ENCODE results near the gene PGA3.
"Not testable (repeated sequence)": the region's sequence is repeated elsewhere in the genome, so short reads cannot be mapped to it uniquely, and the experiment has no call there.

The PGA3 gene

DNA sequence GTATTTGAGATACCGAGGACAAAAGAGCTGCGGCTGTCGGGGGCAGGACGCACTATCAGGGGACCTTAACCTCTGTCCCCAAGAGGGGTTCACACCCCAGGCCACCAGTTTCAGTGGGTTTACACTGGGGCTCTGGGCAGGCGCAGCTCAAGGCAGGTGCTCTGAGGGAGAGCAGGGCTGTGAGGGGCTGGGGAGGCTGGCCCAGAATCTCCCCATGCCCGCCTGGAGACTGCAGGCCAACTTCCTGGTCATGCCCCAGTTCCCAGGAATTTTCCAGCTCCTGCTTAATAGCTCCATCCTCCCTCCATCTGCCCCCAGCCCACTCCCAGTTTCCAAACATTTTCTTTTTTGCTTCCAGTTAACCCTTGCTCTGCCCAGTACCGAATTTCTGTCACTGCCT is 7.6 kb upstream of the PGA3 start:
- peak in 1 of 42 donors; percentile 37 for DNase-seq
- intact Hi-C loops (cut with DNase I): no loop called here

DNA sequence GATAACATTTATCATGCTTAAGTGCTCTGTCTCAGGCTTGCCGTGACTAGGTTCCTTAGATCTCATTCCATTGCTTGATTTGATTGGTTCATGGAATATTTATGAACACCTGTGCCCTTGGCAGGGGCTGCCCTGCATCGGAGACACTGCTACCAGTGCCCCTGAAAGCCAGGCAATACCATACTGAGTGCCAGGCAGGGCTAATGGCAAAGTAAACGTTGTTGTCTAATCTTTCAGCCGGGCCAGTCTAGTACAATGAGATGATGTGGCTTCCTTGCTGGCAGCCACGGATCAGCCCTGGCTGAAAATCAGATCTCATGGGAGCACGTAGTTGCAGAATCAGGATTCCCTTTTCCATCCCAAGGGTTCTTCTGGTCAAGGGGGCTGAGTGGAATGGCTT is 5.0 kb upstream of the PGA3 start:
- intact Hi-C loops (cut with DNase I): no loop called here
- DNase-seq: peak in 1 of 42 donors; percentile 2

DNA sequence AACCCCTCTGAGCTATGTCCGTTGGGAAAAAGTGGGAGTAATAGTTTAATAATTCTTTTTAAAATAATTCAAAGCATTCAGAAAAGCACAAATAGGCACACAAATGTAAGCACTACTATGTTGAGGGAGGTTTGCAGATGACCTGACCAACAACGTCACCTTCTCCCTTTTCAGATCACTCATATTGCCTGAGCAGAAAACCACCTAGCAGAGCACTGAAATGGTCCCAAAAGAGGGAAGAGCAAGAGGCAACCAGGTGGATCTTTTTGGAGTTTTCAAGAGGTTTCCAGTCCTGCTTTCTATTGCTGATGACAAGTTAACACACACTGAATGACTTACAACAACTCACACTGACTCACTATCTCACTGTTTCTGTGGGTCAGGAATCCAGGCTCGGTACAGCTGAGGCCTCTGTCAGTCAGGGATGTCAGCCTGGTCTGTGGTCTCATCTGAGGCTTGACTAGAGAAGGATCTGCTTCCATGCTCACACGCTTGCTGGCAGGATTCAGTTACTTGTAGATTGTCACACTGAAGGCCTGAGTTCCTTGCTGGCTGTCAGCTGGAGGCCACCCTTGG is 4.3 kb upstream of the PGA3 start:
- peak in 1 of 42 donors; percentile 3 for DNase-seq
- intact Hi-C loops (cut with DNase I): no loop called here

DNA sequence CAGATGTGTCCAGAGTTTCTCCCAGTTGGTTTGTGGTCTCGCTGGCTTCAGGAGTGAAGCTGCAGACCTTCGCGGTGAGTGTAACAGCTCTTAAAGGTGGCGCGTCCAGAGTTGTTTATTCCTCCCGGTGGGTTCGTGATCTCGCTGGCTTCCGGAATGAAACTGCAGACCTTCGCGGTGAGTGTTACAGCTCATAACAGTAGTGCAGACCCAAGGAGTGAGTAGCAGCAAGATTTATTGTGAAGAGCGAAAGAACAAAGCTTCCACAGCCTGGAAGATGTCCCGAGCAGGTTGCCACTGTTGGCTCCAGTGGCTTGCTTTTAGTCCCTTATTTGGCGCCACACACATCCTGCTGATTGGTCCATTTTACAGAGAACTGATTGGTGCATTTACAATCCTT is 1.8 kb upstream of the PGA3 start:
- intact Hi-C loops (cut with DNase I): no loop called here
- no peak for DNase-seq

DNA sequence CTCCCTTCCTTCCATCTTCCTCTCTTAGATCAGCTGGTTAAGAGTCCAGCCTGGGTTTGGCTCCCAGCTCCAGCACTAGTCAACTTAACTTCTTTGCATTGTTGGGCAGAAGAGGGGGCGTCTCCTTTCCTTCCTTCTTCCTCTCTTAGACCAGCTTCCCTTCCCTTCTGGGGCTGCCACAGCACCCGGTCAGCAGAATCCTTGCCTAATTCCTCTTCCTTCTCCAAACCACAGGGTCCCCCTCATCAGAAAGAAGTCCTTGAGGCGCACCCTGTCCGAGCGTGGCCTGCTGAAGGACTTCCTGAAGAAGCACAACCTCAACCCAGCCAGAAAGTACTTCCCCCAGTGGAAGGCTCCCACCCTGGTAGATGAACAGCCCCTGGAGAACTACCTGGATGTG is 558 bp downstream of the PGA3 start:
- intact Hi-C loops (cut with DNase I); DNase-seq: not testable (repeated sequence)

DNA sequence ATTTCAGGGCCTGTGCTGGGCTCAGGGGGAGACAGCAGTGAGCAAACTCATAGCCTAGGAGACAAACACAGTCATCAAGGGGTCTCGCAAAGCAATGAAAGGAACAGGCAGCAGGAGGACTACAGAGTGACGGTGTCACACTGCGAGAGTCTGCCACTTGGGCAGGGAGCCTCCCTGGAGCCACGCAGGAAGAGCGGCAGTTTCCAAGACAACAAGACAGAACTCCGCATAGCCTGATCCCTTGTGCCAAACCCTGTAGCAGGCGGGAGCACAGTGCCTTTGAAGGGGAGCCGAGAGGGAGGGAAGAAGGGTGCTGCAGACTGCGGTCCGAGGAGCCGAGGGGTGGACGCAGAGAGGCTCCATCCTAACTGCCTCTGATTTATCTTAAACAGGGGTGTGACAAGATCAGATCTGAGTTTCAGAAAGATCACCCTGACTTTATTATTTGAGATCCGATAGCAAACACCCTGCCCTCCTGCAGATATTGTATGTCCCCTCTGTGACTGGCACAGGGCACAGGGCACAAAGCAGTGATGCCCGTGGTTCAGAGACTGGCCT is 1.3 kb downstream of the PGA3 start:
- DNase-seq: peak in 4 of 42 donors; percentile 4 to 13 (median 10)
- intact Hi-C loops (cut with DNase I): not testable (repeated sequence)

DNA sequence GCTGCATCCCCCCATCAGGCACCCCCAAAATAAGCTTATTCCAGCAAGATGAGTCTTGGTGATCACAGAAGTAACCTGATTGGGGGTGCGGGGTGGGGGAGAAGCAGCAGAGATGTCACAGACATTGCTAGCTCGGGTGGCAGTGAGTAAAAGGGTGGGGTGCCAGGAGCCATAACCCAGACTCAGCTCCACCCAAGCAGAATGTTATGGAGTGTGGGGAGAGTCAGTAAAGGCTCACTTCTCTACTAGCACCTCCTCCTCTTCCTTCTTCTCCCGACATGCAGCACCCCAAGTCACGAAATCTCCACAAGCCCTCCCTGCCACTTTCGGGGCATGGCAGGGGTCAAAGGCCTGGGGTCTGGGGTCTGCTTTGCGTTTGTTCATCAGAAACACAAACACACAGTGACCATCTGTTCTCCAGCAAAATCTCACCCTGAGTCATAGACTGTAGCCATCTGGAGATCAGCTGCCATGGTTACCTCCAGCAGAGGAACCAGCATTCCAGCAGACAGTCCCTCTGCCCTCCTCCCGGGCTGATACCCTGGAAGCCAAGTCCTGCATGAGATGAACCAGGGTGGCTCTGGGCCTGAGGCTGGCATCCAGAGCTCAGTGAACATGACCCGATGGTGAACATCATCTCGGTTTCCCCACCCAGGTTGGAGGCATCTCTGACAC is 4.5 kb downstream of the PGA3 start:
- DNase-seq; intact Hi-C loops (cut with DNase I): not testable (repeated sequence)

DNA sequence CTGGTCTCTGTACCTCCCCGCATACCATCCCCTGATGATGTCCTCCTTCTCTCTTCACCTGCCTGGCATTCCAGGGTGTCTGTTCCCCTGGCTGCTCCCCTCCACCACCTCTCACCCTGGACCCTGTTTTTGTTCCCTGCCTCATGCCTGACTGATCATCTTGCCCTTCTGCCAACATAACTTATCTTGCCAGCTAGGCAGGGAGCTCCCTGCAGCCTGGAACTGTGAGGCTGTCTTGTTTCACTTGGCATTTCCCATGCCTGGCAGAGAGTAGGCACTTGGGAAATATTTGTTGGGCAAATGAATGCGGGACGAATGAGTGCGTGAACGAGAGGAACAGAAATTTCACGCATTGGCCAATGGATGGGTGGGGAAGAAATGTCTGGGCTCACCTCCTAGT is 7.3 kb downstream of the PGA3 start:
- intact Hi-C loops (cut with DNase I); DNase-seq: not testable (repeated sequence)

DNA sequence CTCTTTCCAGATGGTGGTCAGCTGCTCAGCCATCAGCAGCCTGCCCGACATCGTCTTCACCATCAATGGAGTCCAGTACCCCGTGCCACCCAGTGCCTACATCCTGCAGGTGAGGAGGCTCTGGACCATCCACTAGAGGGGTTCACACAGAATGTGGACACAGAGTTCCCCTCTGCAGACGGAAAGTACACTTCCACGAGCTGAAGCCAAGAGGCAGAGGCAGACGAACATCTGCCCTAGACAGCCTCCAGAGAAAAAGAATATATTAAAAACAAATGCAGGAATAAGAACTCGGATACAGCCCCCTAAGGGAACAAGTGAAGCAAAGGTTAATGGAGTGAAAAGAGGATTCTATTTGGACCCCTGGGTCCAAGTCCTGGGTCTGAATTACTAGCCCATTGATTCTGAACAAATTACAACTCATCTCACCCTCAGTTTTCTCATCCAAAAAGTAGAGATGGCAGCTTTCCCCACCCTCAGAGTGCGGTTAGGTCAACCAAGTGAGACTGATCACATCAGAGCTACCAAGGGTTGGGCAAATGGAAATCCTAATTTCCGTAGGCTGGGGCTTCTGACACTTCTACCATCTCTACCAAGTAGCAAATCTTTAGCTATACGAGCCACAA is 8.1 kb downstream of the PGA3 start:
- DNase-seq: peak in 2 of 42 donors; percentile 10 to 13
- intact Hi-C loops (cut with DNase I): not testable (repeated sequence)

DNA sequence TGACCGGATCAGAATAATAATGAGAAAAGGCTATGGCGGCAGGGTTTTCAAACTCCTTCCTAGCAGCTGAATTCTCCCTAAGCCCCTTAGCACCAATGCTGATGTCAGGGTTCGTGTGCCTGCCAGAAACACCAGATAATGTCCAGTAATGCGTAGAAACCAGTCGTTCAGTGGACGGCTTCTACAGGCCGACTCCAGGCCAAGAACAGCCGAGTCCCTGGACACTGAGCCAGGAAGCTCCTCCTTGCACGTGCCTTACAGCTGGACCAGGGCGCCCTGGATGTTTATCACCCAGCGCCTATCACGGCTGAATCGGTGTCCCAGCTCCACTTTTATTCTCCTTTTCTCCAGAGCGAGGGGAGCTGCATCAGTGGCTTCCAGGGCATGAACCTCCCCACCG is 8.9 kb downstream of the PGA3 start:
- DNase-seq; intact Hi-C loops (cut with DNase I): not testable (repeated sequence)

DNA sequence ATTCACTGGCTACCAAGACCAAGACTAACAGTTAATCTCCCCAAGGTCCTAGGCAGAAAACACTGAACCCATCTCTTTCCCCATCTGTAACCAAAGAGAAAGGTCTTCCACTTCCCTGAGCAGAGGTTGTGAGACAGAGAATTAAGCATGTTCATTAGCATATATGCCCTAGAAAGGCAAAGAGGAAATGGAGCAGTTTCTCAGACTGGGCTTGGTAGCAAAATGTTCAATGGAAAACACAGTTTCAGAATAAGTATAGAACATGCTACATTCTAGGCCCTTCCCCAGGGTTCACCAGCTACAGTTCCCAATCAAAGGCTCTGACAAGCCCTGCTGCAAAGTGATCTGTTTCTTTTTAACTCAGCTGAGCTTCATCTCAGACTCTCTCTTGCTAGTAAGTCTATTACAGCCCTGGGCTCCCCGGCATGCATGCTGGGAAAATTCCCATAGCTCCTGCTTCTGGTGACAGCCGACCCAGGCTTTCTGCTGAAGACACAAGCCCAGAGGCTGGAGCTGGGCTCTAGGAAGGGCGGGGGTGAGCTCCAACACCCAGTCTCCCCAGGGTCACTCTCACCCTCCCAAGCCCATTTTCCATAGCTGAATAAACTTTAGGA is 10.5 kb downstream of the PGA3 start:
- DNase-seq; intact Hi-C loops (cut with DNase I): not testable (repeated sequence)

DNA sequence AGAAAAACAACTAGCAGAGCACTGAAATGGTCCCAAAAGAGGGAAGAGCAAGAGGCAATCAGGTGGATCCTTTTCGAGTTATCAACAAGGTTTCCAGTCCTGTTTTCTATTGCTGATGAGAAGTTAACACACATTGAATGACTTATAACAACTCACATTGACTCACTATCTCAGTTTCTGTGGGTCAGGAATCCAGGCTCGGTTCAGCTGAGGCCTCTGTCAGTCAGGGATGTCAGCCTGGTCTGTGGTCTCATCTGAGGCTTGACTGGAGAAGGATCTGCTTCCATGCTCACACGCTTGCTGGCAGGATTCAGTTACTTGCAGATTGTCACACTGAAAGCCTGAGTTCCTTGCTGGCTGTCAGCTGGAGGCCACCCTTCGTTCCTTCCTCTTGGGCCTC is 15.0 kb downstream of the PGA3 start:
- intact Hi-C loops (cut with DNase I); DNase-seq: not testable (repeated sequence)

DNA sequence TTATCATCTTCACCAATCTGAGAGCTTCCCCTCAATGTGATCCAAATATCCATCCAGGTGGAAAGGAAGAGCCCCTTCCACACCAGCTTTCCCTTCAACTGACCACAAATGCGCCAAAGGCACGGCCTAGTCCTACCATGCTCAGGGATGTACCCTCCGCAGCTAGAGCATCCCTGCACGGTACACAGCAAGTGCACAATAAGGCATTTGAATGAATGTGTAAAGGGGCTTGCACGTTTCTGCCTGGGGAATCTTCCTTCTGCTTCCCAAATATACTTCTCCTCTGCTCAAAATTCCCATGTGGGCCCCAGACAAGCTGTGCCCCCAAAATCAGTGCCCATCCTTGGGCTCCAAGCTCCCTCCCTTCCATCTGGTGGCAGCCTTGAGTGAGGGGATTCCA is 15.7 kb downstream of the PGA3 start:
- intact Hi-C loops (cut with DNase I); DNase-seq: not testable (repeated sequence)

DNA sequence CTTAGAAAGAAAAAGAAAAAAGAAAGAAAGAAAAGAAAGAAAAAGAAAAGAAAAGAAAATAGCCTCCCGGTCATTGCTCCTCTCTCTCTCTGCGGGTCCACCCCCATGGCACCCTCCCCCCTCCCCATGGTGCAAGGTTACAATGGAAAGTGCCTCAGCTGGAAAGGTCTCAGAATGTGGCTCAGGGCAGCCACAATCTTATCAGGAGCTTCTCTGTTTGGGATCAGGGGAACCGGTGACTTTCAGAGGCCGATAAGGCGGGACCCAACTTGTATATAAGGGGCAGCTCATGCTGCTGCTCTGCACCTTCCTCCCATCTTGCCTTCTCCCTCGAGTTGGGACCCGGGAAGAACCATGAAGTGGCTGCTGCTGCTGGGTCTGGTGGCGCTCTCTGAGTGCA is 18.7 kb downstream of the PGA3 start, which contains the start of gene PGA4:
Gene PGA4, plus strand, starts transcription at position 301 of the 400 bp plus-strand sequence. Its CDS starts 54 bp downstream, at position 355.
- DNase-seq; intact Hi-C loops (cut with DNase I): not testable (repeated sequence)

DNA sequence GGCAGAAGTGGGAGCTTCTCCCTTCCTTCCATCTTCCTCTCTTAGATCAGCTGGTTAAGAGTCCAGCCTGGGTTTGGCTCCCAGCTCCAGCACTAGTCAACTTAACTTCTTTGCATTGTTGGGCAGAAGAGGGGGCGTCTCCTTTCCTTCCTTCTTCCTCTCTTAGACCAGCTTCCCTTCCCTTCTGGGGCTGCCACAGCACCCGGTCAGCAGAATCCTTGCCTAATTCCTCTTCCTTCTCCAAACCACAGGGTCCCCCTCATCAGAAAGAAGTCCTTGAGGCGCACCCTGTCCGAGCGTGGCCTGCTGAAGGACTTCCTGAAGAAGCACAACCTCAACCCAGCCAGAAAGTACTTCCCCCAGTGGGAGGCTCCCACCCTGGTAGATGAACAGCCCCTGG is 19.4 kb downstream of the PGA3 start:
- intact Hi-C loops (cut with DNase I); DNase-seq: not testable (repeated sequence)

DNA sequence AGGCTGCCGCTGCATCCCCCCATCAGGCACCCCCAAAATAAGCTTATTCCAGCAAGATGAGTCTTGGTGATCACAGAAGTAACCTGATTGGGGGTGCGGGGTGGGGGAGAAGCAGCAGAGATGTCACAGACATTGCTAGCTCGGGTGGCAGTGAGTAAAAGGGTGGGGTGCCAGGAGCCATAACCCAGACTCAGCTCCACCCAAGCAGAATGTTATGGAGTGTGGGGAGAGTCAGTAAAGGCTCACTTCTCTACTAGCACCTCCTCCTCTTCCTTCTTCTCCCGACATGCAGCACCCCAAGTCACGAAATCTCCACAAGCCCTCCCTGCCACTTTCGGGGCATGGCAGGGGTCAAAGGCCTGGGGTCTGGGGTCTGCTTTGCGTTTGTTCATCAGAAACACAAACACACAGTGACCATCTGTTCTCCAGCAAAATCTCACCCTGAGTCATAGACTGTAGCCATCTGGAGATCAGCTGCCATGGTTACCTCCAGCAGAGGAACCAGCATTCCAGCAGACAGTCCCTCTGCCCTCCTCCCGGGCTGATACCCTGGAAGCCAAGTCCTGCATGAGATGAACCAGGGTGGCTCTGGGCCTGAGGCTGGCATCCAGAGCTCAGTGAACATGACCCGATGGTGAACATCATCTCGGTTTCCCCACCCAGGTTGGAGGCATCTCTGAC is 23.3 kb downstream of the PGA3 start:
- DNase-seq; intact Hi-C loops (cut with DNase I): not testable (repeated sequence)

DNA sequence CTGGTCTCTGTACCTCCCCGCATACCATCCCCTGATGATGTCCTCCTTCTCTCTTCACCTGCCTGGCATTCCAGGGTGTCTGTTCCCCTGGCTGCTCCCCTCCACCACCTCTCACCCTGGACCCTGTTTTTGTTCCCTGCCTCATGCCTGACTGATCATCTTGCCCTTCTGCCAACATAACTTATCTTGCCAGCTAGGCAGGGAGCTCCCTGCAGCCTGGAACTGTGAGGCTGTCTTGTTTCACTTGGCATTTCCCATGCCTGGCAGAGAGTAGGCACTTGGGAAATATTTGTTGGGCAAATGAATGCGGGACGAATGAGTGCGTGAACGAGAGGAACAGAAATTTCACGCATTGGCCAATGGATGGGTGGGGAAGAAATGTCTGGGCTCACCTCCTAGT is 26.1 kb downstream of the PGA3 start:
- DNase-seq; intact Hi-C loops (cut with DNase I): not testable (repeated sequence)

DNA sequence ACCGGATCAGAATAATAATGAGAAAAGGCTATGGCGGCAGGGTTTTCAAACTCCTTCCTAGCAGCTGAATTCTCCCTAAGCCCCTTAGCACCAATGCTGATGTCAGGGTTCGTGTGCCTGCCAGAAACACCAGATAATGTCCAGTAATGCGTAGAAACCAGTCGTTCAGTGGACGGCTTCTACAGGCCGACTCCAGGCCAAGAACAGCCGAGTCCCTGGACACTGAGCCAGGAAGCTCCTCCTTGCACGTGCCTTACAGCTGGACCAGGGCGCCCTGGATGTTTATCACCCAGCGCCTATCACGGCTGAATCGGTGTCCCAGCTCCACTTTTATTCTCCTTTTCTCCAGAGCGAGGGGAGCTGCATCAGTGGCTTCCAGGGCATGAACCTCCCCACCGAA is 27.7 kb downstream of the PGA3 start:
- DNase-seq; intact Hi-C loops (cut with DNase I): not testable (repeated sequence)

DNA sequence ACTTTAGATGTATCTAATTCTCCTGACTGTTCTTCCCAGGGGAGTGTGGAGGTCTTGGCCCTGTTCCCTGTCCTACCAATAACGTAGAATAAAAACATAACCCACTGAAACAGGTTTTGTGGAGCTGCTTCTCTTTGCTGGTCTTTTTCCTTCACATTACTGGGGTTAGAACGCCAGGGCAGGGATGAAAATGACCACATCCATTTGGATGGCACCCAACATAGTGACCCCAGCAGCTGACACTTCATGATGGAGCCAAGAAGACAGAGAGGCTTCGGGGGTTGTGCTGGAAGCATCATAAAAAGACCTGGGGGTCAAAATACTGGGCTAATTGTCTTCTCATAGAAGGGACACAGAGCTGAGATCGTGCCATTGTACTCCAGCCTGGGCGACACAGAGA is 28.3 kb downstream of the PGA3 start:
- intact Hi-C loops (cut with DNase I); DNase-seq: not testable (repeated sequence)

All from head of caudate nucleus (tissue), 42 donors.